ENCODE results near the gene ZNF669.

DNA sequence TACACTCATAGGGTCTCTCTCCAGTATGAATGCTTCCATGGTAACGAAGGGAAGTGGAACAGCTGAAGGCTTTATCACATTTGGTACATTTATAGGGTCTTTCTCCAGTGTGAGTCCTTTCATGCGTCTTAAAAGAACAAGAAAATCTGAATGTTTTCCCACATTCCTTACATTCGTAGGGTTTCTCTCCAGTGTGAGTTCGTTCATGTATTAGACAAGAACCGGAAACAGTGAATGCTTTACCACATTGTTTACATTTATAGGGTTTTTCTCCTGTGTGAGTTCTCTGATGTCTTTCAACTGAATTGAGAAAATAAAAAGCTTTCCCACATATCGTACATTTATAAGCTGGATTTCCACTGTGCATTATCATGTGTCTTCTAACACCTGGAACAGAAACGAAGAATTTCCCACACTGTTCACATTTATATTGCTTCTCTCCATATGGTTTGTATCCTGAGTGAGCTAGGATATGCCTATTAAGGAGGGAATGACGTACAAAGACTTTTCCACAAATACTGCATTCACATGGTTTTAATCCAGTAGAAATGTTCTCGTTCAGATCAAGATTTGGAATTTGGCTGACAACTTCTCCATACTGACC is 3.4 kb downstream of the ZNF669 start:
- no peak for TF ChIP-seq CTCF (conservative IDR thresholded peaks at IDR 0.05 in 1 of 2, IDR thresholded peaks at IDR 0.05 in 1 of 2; ENCODE audit: extremely low read depth in 1 of 2, insufficient read depth in 1 of 2, low read depth in 1 of 2, low read length in 2 of 2)
- no peak for TF ChIP-seq EZH2 (IDR thresholded peaks at IDR 0.05; ENCODE audit: borderline replicate concordance, low read length)
